ENCODE data around the gene KRT12. TPM values are rescaled to one million over a fixed set of nuclear protein-coding genes. Genes with fewer than 3 reads are reported as not detected.

KRT12 gene
- polyA plus RNA-seq, 1 donor (not counting 4 experiments of a cell fraction or from before 2014, with no cell fraction given) = not detected

- Histone ChIP-seq H3K4me3 (ENCODE audit: control insufficient read depth in 2 of 3, extremely low read depth in 1 of 3, insufficient read depth in 2 of 3, low read depth in 1 of 3, low read length in 3 of 3) (no peak overlapping the region), H4K20me1 (ENCODE audit: control insufficient read depth, extremely low read depth, insufficient read depth, low read length) (no peaks in the 10 kb centered on the region), H3K9me3 (ENCODE audit: control insufficient read depth, low read depth, low read length) (no peaks in the 10 kb centered on the region), H3K36me3 (ENCODE audit: control insufficient read depth in 2 of 2, extremely low read depth in 1 of 2, insufficient read depth in 2 of 2, low read length in 2 of 2) (peaks cover 3 to 8% of the 10 kb centered on the region in 2 experiments), H3K27ac (ENCODE audit: control insufficient read depth, insufficient read depth, low read length) (no peak overlapping the region), H3K27me3 (ENCODE audit: control insufficient read depth, extremely low read depth, insufficient read depth, low read length) (no peaks in the 10 kb centered on the region), H3K9me1 (ENCODE audit: control insufficient read depth, extremely low read depth, insufficient read depth, low read length) (no peaks in the 10 kb centered on the region), H3K4me2 (ENCODE audit: control insufficient read depth, extremely low read depth, insufficient read depth, low read depth, low read length) (no peak overlapping the region), H2AFZ (ENCODE audit: control insufficient read depth, low read length) (no peak overlapping the region), H3K9ac (ENCODE audit: control insufficient read depth, extremely low read depth, insufficient read depth, low read length) (no peak overlapping the region), H3K4me1 (ENCODE audit: control insufficient read depth, extremely low read depth, insufficient read depth, low read length) (peaks cover 4% of the 10 kb centered on the region), H3K79me2 (ENCODE audit: control insufficient read depth, insufficient read depth, low read length) (peaks cover 6% of the 10 kb centered on the region)
- TF ChIP-seq CTCF (optimal IDR thresholded peaks at IDR 0.05 in 1 of 3, IDR thresholded peaks at IDR 0.05 in 1 of 3, conservative IDR thresholded peaks at IDR 0.05 in 1 of 3; ENCODE audit: extremely low read depth in 1 of 3, insufficient read depth in 2 of 3, low read length in 3 of 3) (no peak), EZH2 (IDR thresholded peaks at IDR 0.05; ENCODE audit: low read length) (no peak)
- peak; percentile 26 for FAIRE-seq
- peak; percentile 58 for DNase-seq (ENCODE audit: low read depth, low spot score)
- dilution Hi-C loops (cut with MboI; ENCODE audit: extremely low pct_ligation_motif_present, low sequenced_read_pairs) = no loop called here
Observed at GRCh38 chr17:40813804-40814203, 53.2 kb downstream of the KRT12 start.

GRCh38 chr17:40812639-40813038 is 54.4 kb downstream of the KRT12 start:
- TF ChIP-seq CTCF (optimal IDR thresholded peaks at IDR 0.05 in 1 of 3, IDR thresholded peaks at IDR 0.05 in 1 of 3, conservative IDR thresholded peaks at IDR 0.05 in 1 of 3; ENCODE audit: extremely low read depth in 1 of 3, insufficient read depth in 2 of 3, low read length in 3 of 3) (no peak), EZH2 (IDR thresholded peaks at IDR 0.05; ENCODE audit: low read length) (no peak)
- Histone ChIP-seq H3K4me1 (ENCODE audit: control insufficient read depth, extremely low read depth, insufficient read depth, low read length) (no peaks in the 10 kb centered on the region), H4K20me1 (ENCODE audit: control insufficient read depth, extremely low read depth, insufficient read depth, low read length) (no peaks in the 10 kb centered on the region), H3K27ac (ENCODE audit: control insufficient read depth, insufficient read depth, low read length) (no peak overlapping the region), H3K9me1 (ENCODE audit: control insufficient read depth, extremely low read depth, insufficient read depth, low read length) (no peaks in the 10 kb centered on the region), H2AFZ (ENCODE audit: control insufficient read depth, low read length) (no peak overlapping the region), H3K4me2 (ENCODE audit: control insufficient read depth, extremely low read depth, insufficient read depth, low read depth, low read length) (no peak overlapping the region), H3K79me2 (ENCODE audit: control insufficient read depth, insufficient read depth, low read length) (peaks cover 2% of the 10 kb centered on the region), H3K27me3 (ENCODE audit: control insufficient read depth, extremely low read depth, insufficient read depth, low read length) (no peaks in the 10 kb centered on the region), H3K9me3 (ENCODE audit: control insufficient read depth, low read depth, low read length) (no peaks in the 10 kb centered on the region), H3K4me3 (ENCODE audit: control insufficient read depth in 2 of 3, extremely low read depth in 1 of 3, insufficient read depth in 2 of 3, low read depth in 1 of 3, low read length in 3 of 3) (no peak overlapping the region), H3K9ac (ENCODE audit: control insufficient read depth, extremely low read depth, insufficient read depth, low read length) (no peak overlapping the region), H3K36me3 (ENCODE audit: control insufficient read depth in 2 of 2, extremely low read depth in 1 of 2, insufficient read depth in 2 of 2, low read length in 2 of 2) (peaks cover 3 to 6% of the 10 kb centered on the region in 2 experiments)
- FAIRE-seq (no peak), DNase-seq (ENCODE audit: low read depth, low spot score) (no peak)
- dilution Hi-C loops (cut with MboI; ENCODE audit: extremely low pct_ligation_motif_present, low sequenced_read_pairs) = no loop called here

Other genes with a start within 250 kb of the KRT12 start
- 38.9 to 60.6 TPM (median 58.4 TPM) in 3 replicates for gene SMARCE1, start 219.4 kb downstream of the KRT12 start, polyA plus RNA-seq
- gene KRT222, start 202.0 kb downstream of the KRT12 start, polyA plus RNA-seq = 0.45 to 0.76 TPM (median 0.49 TPM) in 3 replicates
- 1.0 to 1.8 TPM (median 1.3 TPM) in 3 replicates for gene KRT24, start 163.5 kb downstream of the KRT12 start, polyA plus RNA-seq
- gene KRT25, start 111.9 kb downstream of the KRT12 start, polyA plus RNA-seq = not detected in 3 replicates
- gene KRT26, start 95.0 kb downstream of the KRT12 start, polyA plus RNA-seq = not detected in 3 replicates
- 0.05 TPM in 1 of 3 replicates, not detected in the others for gene KRT27, start 84.7 kb downstream of the KRT12 start, polyA plus RNA-seq
- not detected in 3 replicates for gene KRT28, start 67.3 kb downstream of the KRT12 start, polyA plus RNA-seq
- gene KRT10, start 44.6 kb downstream of the KRT12 start, polyA plus RNA-seq = 27.2 to 67.9 TPM (median 66.2 TPM) in 3 replicates
- gene KRT20, start 18.0 kb upstream of the KRT12 start, polyA plus RNA-seq = not detected in 3 replicates
- 8.2 to 14.4 TPM (median 9.3 TPM) in 3 replicates for gene KRT23, start 70.4 kb upstream of the KRT12 start, polyA plus RNA-seq
- 0.05 TPM in 1 of 3 replicates, not detected in the others for gene KRT39, start 99.7 kb upstream of the KRT12 start, polyA plus RNA-seq
- 0.03 TPM in 2 of 3 replicates, not detected in the other for gene KRT40, start 117.1 kb upstream of the KRT12 start, polyA plus RNA-seq
- gene KRTAP3-3, start 126.9 kb upstream of the KRT12 start, polyA plus RNA-seq = not detected in 3 replicates
- not detected in 3 replicates for gene KRTAP3-2, start 132.7 kb upstream of the KRT12 start, polyA plus RNA-seq
- gene KRTAP3-1, start 141.9 kb upstream of the KRT12 start, polyA plus RNA-seq = not detected in 3 replicates
- gene KRTAP1-5, start 160.0 kb upstream of the KRT12 start, polyA plus RNA-seq = 0.05 to 0.23 TPM (median 0.08 TPM) in 3 replicates
- gene KRTAP1-4, start 163.0 kb upstream of the KRT12 start, polyA plus RNA-seq = not detected in 3 replicates
- gene KRTAP1-3, start 167.7 kb upstream of the KRT12 start, polyA plus RNA-seq = not detected in 3 replicates
- gene KRTAP1-1, start 174.2 kb upstream of the KRT12 start, polyA plus RNA-seq = 0.07 to 0.13 TPM in 2 of 3 replicates, not detected in the other
- not detected in 3 replicates for gene KRTAP2-1, start 180.1 kb upstream of the KRT12 start, polyA plus RNA-seq
- not detected in 3 replicates for gene KRTAP2-2, start 188.0 kb upstream of the KRT12 start, polyA plus RNA-seq
- 8.4 to 21.3 TPM (median 9.0 TPM) in 3 replicates for gene KRTAP2-3, start 192.9 kb upstream of the KRT12 start, polyA plus RNA-seq
- 0.12 TPM in 1 of 3 replicates, not detected in the others for gene KRTAP2-4, start 198.7 kb upstream of the KRT12 start, polyA plus RNA-seq
- not detected in 3 replicates for gene KRTAP4-7, start 216.9 kb upstream of the KRT12 start, polyA plus RNA-seq
- not detected in 3 replicates for gene KRTAP4-8, start 230.9 kb upstream of the KRT12 start, polyA plus RNA-seq
- gene KRTAP4-16, start 235.0 kb upstream of the KRT12 start, polyA plus RNA-seq = not detected in 3 replicates
- gene KRTAP4-9, start 238.2 kb upstream of the KRT12 start, polyA plus RNA-seq = not detected in 3 replicates